ENCODE measurements around the gene TMEM80.

Gene TMEM80

DNA sequence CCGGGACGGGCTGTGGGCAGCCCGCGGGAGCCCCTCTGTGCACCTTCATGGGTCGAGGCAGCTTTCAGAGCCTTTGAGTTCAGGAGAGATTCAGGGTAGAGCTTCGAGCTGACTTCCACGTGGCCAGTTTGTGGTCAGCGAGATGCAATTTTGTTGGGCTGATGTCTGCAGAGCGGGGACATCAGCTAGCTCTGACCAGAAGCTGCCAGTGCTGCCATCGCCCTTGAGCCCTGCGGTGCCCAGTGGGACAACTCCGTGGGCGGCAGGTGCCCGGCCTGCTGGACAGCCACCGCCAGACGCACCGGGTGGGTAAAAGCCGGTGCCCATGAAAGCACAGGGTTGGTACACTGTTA lies 52.4 kb downstream of the TMEM80 start:
- DNase-seq: no peak

DNA sequence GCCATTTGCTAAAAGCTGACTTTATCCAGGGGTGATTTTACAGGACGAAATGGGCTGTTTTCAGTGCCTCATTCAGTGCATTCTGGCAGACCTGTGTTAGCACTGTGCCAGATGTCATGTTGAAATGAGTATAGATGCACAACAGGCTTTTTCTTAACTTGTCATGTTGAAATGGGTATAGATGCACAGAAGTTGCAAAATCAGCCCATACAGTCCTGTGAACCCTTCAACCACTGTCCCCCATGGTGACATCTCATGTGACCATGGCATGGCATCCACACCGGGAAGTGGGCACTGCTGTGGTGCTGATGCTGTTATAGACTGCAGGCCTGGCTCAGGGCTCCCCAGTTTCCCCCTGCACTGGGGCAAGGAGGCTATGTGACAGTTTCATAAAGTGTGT lies 54.1 kb downstream of the TMEM80 start:
- DNase-seq: no peak
